ENCODE data around the gene CDC37L1.

The CDC37L1 gene

DNA sequence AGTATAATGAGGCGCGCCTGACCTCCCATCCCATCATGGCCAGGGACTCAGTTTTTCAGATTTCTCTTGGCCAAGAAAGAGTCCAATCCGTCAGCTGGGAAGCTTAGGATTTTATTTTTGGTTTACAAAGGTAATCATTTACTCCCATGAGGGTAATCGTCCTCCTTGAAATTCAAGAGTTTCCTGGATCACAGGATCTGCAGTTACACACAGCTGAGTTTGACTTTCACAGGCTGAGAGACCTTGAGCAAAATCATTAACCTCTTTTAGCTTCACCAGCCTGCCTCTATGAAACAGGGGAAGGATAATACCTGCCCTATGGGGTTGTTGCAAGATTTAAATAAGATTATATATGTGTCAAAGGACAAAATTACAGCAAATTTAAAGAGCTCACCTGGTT is 77.1 kb downstream of the CDC37L1 start:
- no peak for DNase-seq

All from DMS53 (cell line).